Epidermal melanocyte (primary cell): ENCODE data around the gene SLC14A1.
"Not testable (repeated sequence)": the region's sequence is repeated elsewhere in the genome, so short reads cannot be mapped to it uniquely, and the experiment has no call there.

ENCODE experiments used
- DNase-seq: peaks from one replicate; pipeline ENCODE4 v3.0.0; 2011; ENCODE audit warnings: low spot score; ENCODE audit not compliant: insufficient read length

Gene SLC14A1

GRCh38 chr18:45757005-45757404 is 33.0 kb downstream of the SLC14A1 start:
- no peak for DNase-seq

- DNase-seq = not testable (repeated sequence)
Measured at GRCh38 chr18:45757644-45758043, 33.7 kb downstream of the SLC14A1 start.

- DNase-seq = no peak
Measured at GRCh38 chr18:45760462-45761036, 36.6 kb downstream of the SLC14A1 start.

GRCh38 chr18:45761512-45762114 is 37.6 kb downstream of the SLC14A1 start:
- DNase-seq = no peak

- DNase-seq = no peak
Measured at GRCh38 chr18:45764000-45764686, 40.2 kb downstream of the SLC14A1 start.

GRCh38 chr18:45765796-45766195 is 41.8 kb downstream of the SLC14A1 start:
- no peak for DNase-seq

GRCh38 chr18:45771587-45772480 is 47.9 kb downstream of the SLC14A1 start:
- DNase-seq = no peak

- no peak for DNase-seq
Measured at GRCh38 chr18:45774065-45774521, 50.1 kb downstream of the SLC14A1 start.

- no peak for DNase-seq
Measured at GRCh38 chr18:45775241-45775676, 51.3 kb downstream of the SLC14A1 start.

- DNase-seq = no peak
Measured at GRCh38 chr18:45775743-45776142, 51.8 kb downstream of the SLC14A1 start.

- DNase-seq = no peak
Measured at GRCh38 chr18:45777393-45777792, 53.4 kb downstream of the SLC14A1 start.

- no peak for DNase-seq
Measured at GRCh38 chr18:45780568-45780967, 56.6 kb downstream of the SLC14A1 start.

GRCh38 chr18:45782662-45783061 is 58.7 kb downstream of the SLC14A1 start:
- DNase-seq = no peak

- DNase-seq = no peak
Measured at GRCh38 chr18:45783097-45784075, 59.4 kb downstream of the SLC14A1 start.

- no peak for DNase-seq
Measured at GRCh38 chr18:45785134-45785533, 61.2 kb downstream of the SLC14A1 start.

GRCh38 chr18:45786941-45787340 is 63.0 kb downstream of the SLC14A1 start:
- DNase-seq = no peak

GRCh38 chr18:45787346-45787745 is 63.4 kb downstream of the SLC14A1 start:
- no peak for DNase-seq

- no peak for DNase-seq
Measured at GRCh38 chr18:45788861-45789260, 64.9 kb downstream of the SLC14A1 start.

GRCh38 chr18:45792506-45793263 is 68.7 kb downstream of the SLC14A1 start:
- DNase-seq = no peak
